Tibial artery (tissue), 4 donors: ENCODE measurements around the gene IL34.
"Not testable (repeated sequence)": the region's sequence is repeated elsewhere in the genome, so short reads cannot be mapped to it uniquely, and the experiment has no call there.

Source experiments
- DNase-seq, 2 donors: peaks; one replicate each; pipeline ENCODE4 v3.0.0-alpha.2; 2019
- H3K27ac ChIP-seq, 2 donors: fragments of 200-600 bp; sonication (generic) in 1 of 2; 1 replicate in 1 of 2; 2 replicates in 1 of 2; pipeline ENCODE4 v1.5.1; 2018 to 2019; ENCODE audit warnings: mild to moderate bottlenecking in 1 of 2
- H3K27me3 ChIP-seq, 2 donors: fragments of 200-600 bp; sonication (generic) in 1 of 2; one replicate each; pipeline versions ENCODE4 v1.5.1 to v1.6.0; 2016 to 2019
- H3K36me3 ChIP-seq, 3 donors: fragments of 200-600 bp; sonication (generic) in 2 of 3; one replicate each; pipeline ENCODE4 v1.5.1; 2016 to 2019; ENCODE audit warnings: mild to moderate bottlenecking in 2 of 3
- H3K4me1 ChIP-seq, 4 donors: fragments of 200-600 bp; sonication (generic) in 2 of 4; 1 replicate in 3 of 4; 2 replicates in 1 of 4; pipeline ENCODE4 v1.5.1; 2016 to 2019
- H3K4me3 ChIP-seq, 2 donors: fragments of 200-600 bp; sonication (generic) in 1 of 2; 1 replicate in 1 of 2; 2 replicates in 1 of 2; pipeline ENCODE4 v1.5.1; 2018 to 2019; ENCODE audit warnings: mild to moderate bottlenecking in 2 of 2
- H3K9me3 ChIP-seq, 3 donors: fragments of 200-600 bp; sonication (generic) in 1 of 3; one replicate each; pipeline ENCODE4 v1.5.1; 2016 to 2019
- CTCF ChIP-seq, 2 experiments: fragments of 200-600 bp in 1 of 2; fragments of 450-650 bp in 1 of 2; IDR thresholded peaks; one replicate each; pipeline ENCODE4 v1.5.1; 2017 to 2019; ENCODE audit warnings: antibody characterized with exemption in 2 of 2, mild to moderate bottlenecking in 1 of 2, moderate library complexity in 1 of 2
- intact Hi-C: fragments of 100-400 bp; cut with DNase I; formaldehyde crosslinking; loops from one replicate; pipeline ENCODE4 v1.15.0; 2023; ENCODE audit warnings: low total_unique reads

Gene IL34

GRCh38 chr16:70615945-70616344 lies 30.4 kb upstream of the IL34 start:
- intact Hi-C loops = no loop called here
- no peaks in the 10 kb centered on the region for H3K9me3 ChIP-seq
- no peaks in the 10 kb centered on the region for H3K27me3 ChIP-seq
- H3K4me1 ChIP-seq = peaks cover 0 to 5% (median 0%) of the 10 kb centered on the region in 4 donors
- no peaks in the 10 kb centered on the region for H3K36me3 ChIP-seq
- H3K4me3 ChIP-seq = no peak overlapping the region
- DNase-seq = no peak
- no peak for TF ChIP-seq CTCF (IDR thresholded peaks at IDR 0.05)
- no peak overlapping the region for H3K27ac ChIP-seq

- DNase-seq, H3K27ac ChIP-seq, H3K4me1 ChIP-seq, H3K4me3 ChIP-seq, H3K9me3 ChIP-seq, H3K27me3 ChIP-seq, H3K36me3 ChIP-seq, intact Hi-C loops: not testable (repeated sequence)
Observed at GRCh38 chr16:70621864-70622263, 24.5 kb upstream of the IL34 start.

GRCh38 chr16:70627696-70628095 lies 18.7 kb upstream of the IL34 start:
- H3K36me3 ChIP-seq = no peaks in the 10 kb centered on the region
- DNase-seq = no peak
- no peaks in the 10 kb centered on the region for H3K27me3 ChIP-seq
- no peak overlapping the region for H3K4me3 ChIP-seq
- H3K9me3 ChIP-seq = peaks cover 3 to 10% (median 5%) of the 10 kb centered on the region in 3 donors
- H3K4me1 ChIP-seq = peaks cover 0 to 7% (median 0%) of the 10 kb centered on the region in 4 donors
- no peak overlapping the region for H3K27ac ChIP-seq
- intact Hi-C loops = no loop called here
- TF ChIP-seq CTCF (IDR thresholded peaks at IDR 0.05) = no peak

- TF ChIP-seq CTCF (IDR thresholded peaks at IDR 0.05) = no peak
- H3K4me3 ChIP-seq = no peak overlapping the region
- intact Hi-C loops = no loop called here
Observed at GRCh38 chr16:70630960-70631745, 15.2 kb upstream of the IL34 start.

GRCh38 chr16:70632273-70632672 lies 14.1 kb upstream of the IL34 start:
- H3K4me3 ChIP-seq = no peak overlapping the region
- no peak for TF ChIP-seq CTCF (IDR thresholded peaks at IDR 0.05)
- H3K36me3 ChIP-seq = no peaks in the 10 kb centered on the region
- H3K4me1 ChIP-seq = peaks cover 0 to 14% (median 0%) of the 10 kb centered on the region in 4 donors
- DNase-seq = no peak
- peaks cover 3 to 10% (median 5%) of the 10 kb centered on the region in 3 donors for H3K9me3 ChIP-seq
- no peaks in the 10 kb centered on the region for H3K27me3 ChIP-seq
- intact Hi-C loops = no loop called here
- H3K27ac ChIP-seq = no peak overlapping the region

More at GRCh38 chr16:70630960-70631745, 15.2 kb upstream of the IL34 start:
- no peaks in the 10 kb centered on the region for H3K27me3 ChIP-seq
- H3K4me1 ChIP-seq = peaks cover 0 to 14% (median 0%) of the 10 kb centered on the region in 4 donors
- no peak for DNase-seq
- H3K36me3 ChIP-seq = no peaks in the 10 kb centered on the region
- H3K9me3 ChIP-seq = peaks cover 3 to 10% (median 5%) of the 10 kb centered on the region in 3 donors
- peak overlapping the region in 1 of 2 donors; percentile 38 for H3K27ac ChIP-seq

GRCh38 chr16:70633617-70634016 lies 12.7 kb upstream of the IL34 start:
- H3K4me3 ChIP-seq, H3K27me3 ChIP-seq, DNase-seq, H3K36me3 ChIP-seq, H3K27ac ChIP-seq, intact Hi-C loops: not testable (repeated sequence)
- Histone ChIP-seq H3K4me1 (peaks cover 0 to 14% (median 0%) of the 10 kb centered on the region in 4 donors), H3K9me3 (peaks cover 3 to 10% (median 5%) of the 10 kb centered on the region in 3 donors)
